Muscle layer of colon (tissue), 2 donors: Measurements from ENCODE around the gene CDPF1.

Experiments used
- H3K27ac ChIP-seq: one replicate; pipeline ENCODE4 v1.7.0; 2013; ENCODE audit warnings: low read depth, mild to moderate bottlenecking, low read length, moderate library complexity
- H3K27me3 ChIP-seq, 2 donors: one replicate each; pipeline ENCODE4 v1.7.0; 2013; ENCODE audit warnings: low read length in 2 of 2, mild to moderate bottlenecking in 2 of 2; ENCODE audit not compliant: insufficient read depth in 2 of 2, control insufficient read depth in 1 of 2
- H3K36me3 ChIP-seq: one replicate; pipeline ENCODE4 v1.7.0; 2013; ENCODE audit warnings: mild to moderate bottlenecking, low read length; ENCODE audit not compliant: insufficient read depth
- H3K4me1 ChIP-seq: one replicate; pipeline ENCODE4 v1.7.0; 2013; ENCODE audit warnings: mild to moderate bottlenecking, low read length; ENCODE audit not compliant: insufficient read depth
- H3K4me3 ChIP-seq, 2 donors: one replicate each; pipeline ENCODE4 v1.7.0; 2013; ENCODE audit warnings: low read length in 2 of 2, low read depth in 1 of 2, mild to moderate bottlenecking in 1 of 2, moderate library complexity in 1 of 2
- H3K9ac ChIP-seq: one replicate; pipeline ENCODE4 v1.7.0; 2013; ENCODE audit warnings: low read length
- H3K9me3 ChIP-seq: one replicate; pipeline ENCODE4 v1.7.0; 2013; ENCODE audit warnings: mild to moderate bottlenecking, low read length
- donor health status: abdominal sarcoma.
- donor health status: Adenocarcinoma of cecum.

Gene CDPF1

GRCh38 chr22:46280063-46280817 is 30.1 kb upstream of the CDPF1 start:
- Histone ChIP-seq H3K4me1 (no peaks in the 10 kb centered on the region), H3K9ac (no peak overlapping the region), H3K36me3 (peaks cover 74% of the 10 kb centered on the region), H3K27me3 (no peaks in the 10 kb centered on the region), H3K27ac (no peak overlapping the region), H3K9me3 (no peaks in the 10 kb centered on the region), H3K4me3 (no peak overlapping the region)

- Histone ChIP-seq H3K4me3 (no peak overlapping the region), H3K36me3 (peaks cover 68% of the 10 kb centered on the region), H3K27me3 (no peaks in the 10 kb centered on the region), H3K9ac (no peak overlapping the region), H3K27ac (no peak overlapping the region), H3K9me3 (no peaks in the 10 kb centered on the region), H3K4me1 (no peaks in the 10 kb centered on the region)
Observed at GRCh38 chr22:46278656-46279645, 28.9 kb upstream of the CDPF1 start.

- Histone ChIP-seq H3K9me3 (no peaks in the 10 kb centered on the region), H3K36me3 (peaks cover 75% of the 10 kb centered on the region), H3K4me1 (no peaks in the 10 kb centered on the region), H3K27me3 (no peaks in the 10 kb centered on the region), H3K4me3 (no peak overlapping the region), H3K27ac (no peak overlapping the region), H3K9ac (no peak overlapping the region)
Observed at GRCh38 chr22:46276563-46276962, 26.5 kb upstream of the CDPF1 start.

GRCh38 chr22:46275455-46276122 is 25.5 kb upstream of the CDPF1 start:
- Histone ChIP-seq H3K36me3 (peaks cover 66% of the 10 kb centered on the region), H3K4me3 (no peak overlapping the region), H3K4me1 (no peaks in the 10 kb centered on the region), H3K27me3 (no peaks in the 10 kb centered on the region), H3K9me3 (no peaks in the 10 kb centered on the region), H3K27ac (no peak overlapping the region), H3K9ac (no peak overlapping the region)

GRCh38 chr22:46274381-46274780 is 24.3 kb upstream of the CDPF1 start:
- Histone ChIP-seq H3K4me1 (peaks cover 4% of the 10 kb centered on the region), H3K27ac (no peak overlapping the region), H3K9ac (no peak overlapping the region), H3K36me3 (peaks cover 54% of the 10 kb centered on the region), H3K27me3 (no peaks in the 10 kb centered on the region), H3K4me3 (no peak overlapping the region), H3K9me3 (no peaks in the 10 kb centered on the region)

GRCh38 chr22:46273432-46274148 is 23.5 kb upstream of the CDPF1 start:
- Histone ChIP-seq H3K27me3 (no peaks in the 10 kb centered on the region), H3K36me3 (peaks cover 46% of the 10 kb centered on the region)

GRCh38 chr22:46272762-46273431 is 22.8 kb upstream of the CDPF1 start:
- Histone ChIP-seq H3K27ac (no peak overlapping the region), H3K4me3 (no peak overlapping the region), H3K27me3 (no peaks in the 10 kb centered on the region), H3K4me1 (peaks cover 14% of the 10 kb centered on the region), H3K36me3 (peaks cover 39% of the 10 kb centered on the region), H3K9ac (no peak overlapping the region), H3K9me3 (no peaks in the 10 kb centered on the region)

More at GRCh38 chr22:46273432-46274148, 23.5 kb upstream of the CDPF1 start:
- peaks cover 10% of the 10 kb centered on the region for H3K4me1 ChIP-seq
- H3K4me3 ChIP-seq = no peak overlapping the region
- H3K27ac ChIP-seq = no peak overlapping the region
- H3K9me3 ChIP-seq = no peaks in the 10 kb centered on the region
- H3K9ac ChIP-seq = no peak overlapping the region

GRCh38 chr22:46272196-46272595 is 22.1 kb upstream of the CDPF1 start:
- Histone ChIP-seq H3K27ac (no peak overlapping the region), H3K9ac (no peak overlapping the region), H3K36me3 (peaks cover 35% of the 10 kb centered on the region), H3K27me3 (no peaks in the 10 kb centered on the region), H3K4me1 (peaks cover 14% of the 10 kb centered on the region), H3K9me3 (no peaks in the 10 kb centered on the region), H3K4me3 (no peak overlapping the region)

- no peak overlapping the region for H3K4me3 ChIP-seq
- H3K27ac ChIP-seq = no peak overlapping the region
- peaks cover 20% of the 10 kb centered on the region for H3K36me3 ChIP-seq
- peaks cover 14% of the 10 kb centered on the region for H3K4me1 ChIP-seq
- H3K9ac ChIP-seq = no peak overlapping the region
- no peaks in the 10 kb centered on the region for H3K27me3 ChIP-seq
- H3K9me3 ChIP-seq = no peaks in the 10 kb centered on the region
Observed at GRCh38 chr22:46269564-46269963, 19.5 kb upstream of the CDPF1 start.

- Histone ChIP-seq H3K27me3 (no peaks in the 10 kb centered on the region), H3K27ac (peak within 1 kb of the TSS; percentile 84), H3K36me3 (peaks cover 10% of the 10 kb centered on the region), H3K4me3 (peak within 1 kb of the TSS; percentile 86 to 88), H3K9ac (peak within 1 kb of the TSS; percentile 61), H3K9me3 (no peaks in the 10 kb centered on the region), H3K4me1 (peaks cover 14% of the 10 kb centered on the region)
Observed at GRCh38 chr22:46267431-46268279, 17.6 kb upstream of the CDPF1 start, which contains the start of gene TTC38. TSS of gene TTC38 (plus strand) at chr22:46268008. CDS start at chr22:46268040, 32 bp downstream.
